HEK293 (cell line): ENCODE results near the gene KDM6A.

ENCODE experiments used
- CTCF ChIA-PET: fragments of 350-600 bp; formaldehyde crosslinking; extraction: SDS; loops from one replicate; lab custom pipeline; 2021; ENCODE audit warnings: antibody characterized with exemption; lab: Yijun Ruan, JAX
- POLR2A ChIA-PET: fragments of 300-600 bp; formaldehyde crosslinking; extraction: SDS; loops from one replicate; lab custom pipeline; 2020; ENCODE audit warnings: antibody characterized with exemption, inconsistent platforms; lab: Yijun Ruan, JAX
- H3K27ac ChIP-seq: fragments of 200-500 bp; sonication (Bioruptor generic); 2 replicates; pipeline ENCODE4 v1.5.1; 2014; ENCODE audit warnings: low read depth, low read length, control low read depth, inconsistent platforms; ENCODE audit errors: extremely low read depth
- H3K36me3 ChIP-seq, 2 experiments: fragments of 200-500 bp in 1 of 2; sonication (Bioruptor generic) in 1 of 2; 1 replicate in 1 of 2; 2 replicates in 1 of 2; pipeline ENCODE4 v1.5.1; 2014 to 2017; ENCODE audit warnings: inconsistent platforms in 2 of 2, low read length in 2 of 2; ENCODE audit not compliant: control insufficient read depth in 2 of 2, insufficient read depth in 1 of 2
- H3K4me1 ChIP-seq: fragments of 200-500 bp; sonication (Bioruptor generic); 2 replicates; pipeline ENCODE4 v1.5.1; 2014; ENCODE audit warnings: mild to moderate bottlenecking, low read length, inconsistent platforms; ENCODE audit not compliant: control insufficient read depth, insufficient read depth
- H3K4me3 ChIP-seq: 2 replicates; pipeline ENCODE4 v1.5.1; 2011; ENCODE audit warnings: low read depth, mild to moderate bottlenecking, control low read depth, low read length, moderate library complexity
- H3K9me3 ChIP-seq: fragments of 200-500 bp; sonication (Bioruptor generic); 2 replicates; pipeline ENCODE4 v1.5.1; 2014; ENCODE audit warnings: low read depth, low read length, inconsistent platforms; ENCODE audit not compliant: control insufficient read depth, insufficient read depth
- ATF2 ChIP-seq: fragments of 450-650 bp; formaldehyde crosslinking; IDR thresholded peaks from 2 replicates; pipeline ENCODE4 v1.5.1; 2016; ENCODE audit warnings: missing biosample characterization, missing genetic modification characterization, low read depth
- FEZF1 ChIP-seq: fragments of 450-650 bp; formaldehyde crosslinking; IDR thresholded peaks from 2 replicates; pipeline ENCODE4 v1.5.1; 2016; ENCODE audit warnings: missing biosample characterization, missing genetic modification characterization
- IKZF3 ChIP-seq: fragments of 450-650 bp; IDR thresholded peaks from 2 replicates; pipeline ENCODE4 v1.5.0; 2018; ENCODE audit warnings: missing biosample characterization, mild to moderate bottlenecking, missing genetic modification characterization, moderate library complexity
- REPIN1 ChIP-seq: fragments of 450-650 bp; formaldehyde crosslinking; IDR thresholded peaks from 2 replicates; pipeline ENCODE4 v1.5.1; 2017; ENCODE audit warnings: missing biosample characterization, missing genetic modification characterization, low read depth
- REST ChIP-seq: fragments of 450-650 bp; formaldehyde crosslinking; IDR thresholded peaks from 2 replicates; pipeline ENCODE4 v1.5.1; 2016; ENCODE audit warnings: missing biosample characterization, missing genetic modification characterization
- TRIM28 ChIP-seq: IDR thresholded peaks from 2 replicates; pipeline ENCODE4 v1.6.1; 2011; ENCODE audit warnings: low read length, control low read depth, borderline replicate concordance
- ZBTB48 ChIP-seq: fragments of 450-650 bp; formaldehyde crosslinking; IDR thresholded peaks from 2 replicates; pipeline ENCODE4 v1.5.1; 2016; ENCODE audit warnings: missing biosample characterization, missing genetic modification characterization
- ZIC2 ChIP-seq: fragments of 450-650 bp; formaldehyde crosslinking; IDR thresholded peaks from 2 replicates; pipeline ENCODE4 v1.5.1; 2016; ENCODE audit warnings: missing biosample characterization, missing genetic modification characterization
- ZNF140 ChIP-seq: fragments of 450-650 bp; formaldehyde crosslinking; IDR thresholded peaks from 2 replicates; pipeline ENCODE4 v1.5.1; 2016; ENCODE audit warnings: missing biosample characterization, missing genetic modification characterization
- ZNF146 ChIP-seq: fragments of 450-650 bp; formaldehyde crosslinking; IDR thresholded peaks from 2 replicates; pipeline ENCODE4 v1.5.1; 2016; ENCODE audit warnings: missing biosample characterization, missing genetic modification characterization
- ZNF16 ChIP-seq: fragments of 450-650 bp; formaldehyde crosslinking; IDR thresholded peaks from 2 replicates; pipeline ENCODE4 v1.5.1; 2016; ENCODE audit warnings: low read depth, missing biosample characterization, missing genetic modification characterization
- ZNF174 ChIP-seq: fragments of 450-650 bp; formaldehyde crosslinking; IDR thresholded peaks from 2 replicates; pipeline ENCODE4 v1.5.0; 2017; ENCODE audit warnings: missing biosample characterization, mild to moderate bottlenecking, missing genetic modification characterization
- ZNF248 ChIP-seq: fragments of 450-650 bp; formaldehyde crosslinking; IDR thresholded peaks from 2 replicates; pipeline ENCODE4 v1.5.1; 2017; ENCODE audit warnings: missing biosample characterization, missing genetic modification characterization
- ZNF366 ChIP-seq: fragments of 450-650 bp; formaldehyde crosslinking; conservative IDR thresholded peaks from 2 replicates; pipeline ENCODE4 v1.5.1; 2016; ENCODE audit warnings: missing biosample characterization, missing genetic modification characterization
- ZNF514 ChIP-seq: fragments of 450-650 bp; formaldehyde crosslinking; IDR thresholded peaks from 2 replicates; pipeline ENCODE4 v1.5.1; 2016; ENCODE audit warnings: missing biosample characterization, missing genetic modification characterization
- ZNF747 ChIP-seq: fragments of 450-650 bp; formaldehyde crosslinking; IDR thresholded peaks from 2 replicates; pipeline ENCODE4 v1.5.1; 2016; ENCODE audit warnings: missing biosample characterization, missing genetic modification characterization
- ZNF768 ChIP-seq: fragments of 450-650 bp; formaldehyde crosslinking; IDR thresholded peaks from 2 replicates; pipeline ENCODE4 v1.5.1; 2018; ENCODE audit warnings: missing biosample characterization, mild to moderate bottlenecking, missing genetic modification characterization
- ZNF777 ChIP-seq: fragments of 450-650 bp; formaldehyde crosslinking; IDR thresholded peaks from 2 replicates; pipeline ENCODE4 v1.5.1; 2017; ENCODE audit warnings: missing biosample characterization, missing genetic modification characterization, borderline replicate concordance
- ZNF785 ChIP-seq: fragments of 450-650 bp; formaldehyde crosslinking; IDR thresholded peaks from 2 replicates; pipeline ENCODE4 v1.5.1; 2016; ENCODE audit warnings: missing biosample characterization, missing genetic modification characterization
- ZNF791 ChIP-seq: fragments of 450-650 bp; formaldehyde crosslinking; IDR thresholded peaks from 2 replicates; pipeline ENCODE4 v1.5.1; 2016; ENCODE audit warnings: missing biosample characterization, missing genetic modification characterization
- ZSCAN4 ChIP-seq: fragments of 450-650 bp; formaldehyde crosslinking; IDR thresholded peaks from 2 replicates; pipeline ENCODE4 v1.5.1; 2017; ENCODE audit warnings: missing biosample characterization, missing genetic modification characterization
- TF ChIP-seq, protein P1 (sequence below): fragments of 450-650 bp; formaldehyde crosslinking; IDR thresholded peaks from 2 replicates; pipeline ENCODE4 v1.5.1; 2016; ENCODE audit warnings: missing biosample characterization, missing genetic modification characterization
- TF ChIP-seq, protein P2 (sequence below): fragments of 450-650 bp; formaldehyde crosslinking; IDR thresholded peaks from 2 replicates; pipeline ENCODE4 v1.5.1; 2016; ENCODE audit warnings: missing biosample characterization, missing genetic modification characterization, low read depth

The KDM6A gene

GRCh38 chrX:45150821-45151220, 277.8 kb downstream of the KDM6A start (continued):
- TF ChIP-seq, protein P1, sequence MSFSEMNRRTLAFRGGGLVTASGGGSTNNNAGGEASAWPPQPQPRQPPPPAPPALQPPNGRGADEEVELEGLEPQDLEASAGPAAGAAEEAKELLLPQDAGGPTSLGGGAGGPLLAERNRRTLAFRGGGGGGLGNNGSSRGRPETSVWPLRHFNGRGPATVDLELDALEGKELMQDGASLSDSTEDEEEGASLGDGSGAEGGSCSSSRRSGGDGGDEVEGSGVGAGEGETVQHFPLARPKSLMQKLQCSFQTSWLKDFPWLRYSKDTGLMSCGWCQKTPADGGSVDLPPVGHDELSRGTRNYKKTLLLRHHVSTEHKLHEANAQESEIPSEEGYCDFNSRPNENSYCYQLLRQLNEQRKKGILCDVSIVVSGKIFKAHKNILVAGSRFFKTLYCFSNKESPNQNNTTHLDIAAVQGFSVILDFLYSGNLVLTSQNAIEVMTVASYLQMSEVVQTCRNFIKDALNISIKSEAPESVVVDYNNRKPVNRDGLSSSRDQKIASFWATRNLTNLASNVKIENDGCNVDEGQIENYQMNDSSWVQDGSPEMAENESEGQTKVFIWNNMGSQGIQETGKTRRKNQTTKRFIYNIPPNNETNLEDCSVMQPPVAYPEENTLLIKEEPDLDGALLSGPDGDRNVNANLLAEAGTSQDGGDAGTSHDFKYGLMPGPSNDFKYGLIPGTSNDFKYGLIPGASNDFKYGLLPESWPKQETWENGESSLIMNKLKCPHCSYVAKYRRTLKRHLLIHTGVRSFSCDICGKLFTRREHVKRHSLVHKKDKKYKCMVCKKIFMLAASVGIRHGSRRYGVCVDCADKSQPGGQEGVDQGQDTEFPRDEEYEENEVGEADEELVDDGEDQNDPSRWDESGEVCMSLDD (tag by site-specific recombination) = no peak
- TF ChIP-seq TRIM28 = no peak
- no peak for TF ChIP-seq ZNF777 (tag by site-specific recombination)
- TF ChIP-seq ZSCAN4 (tag by site-specific recombination) = no peak
- TF ChIP-seq ZIC2 (tag by site-specific recombination) = no peak
- TF ChIP-seq ZNF514 = no peak
- no peak for TF ChIP-seq ZNF791
- TF ChIP-seq REPIN1 (tag by site-specific recombination) = no peak

DNA sequence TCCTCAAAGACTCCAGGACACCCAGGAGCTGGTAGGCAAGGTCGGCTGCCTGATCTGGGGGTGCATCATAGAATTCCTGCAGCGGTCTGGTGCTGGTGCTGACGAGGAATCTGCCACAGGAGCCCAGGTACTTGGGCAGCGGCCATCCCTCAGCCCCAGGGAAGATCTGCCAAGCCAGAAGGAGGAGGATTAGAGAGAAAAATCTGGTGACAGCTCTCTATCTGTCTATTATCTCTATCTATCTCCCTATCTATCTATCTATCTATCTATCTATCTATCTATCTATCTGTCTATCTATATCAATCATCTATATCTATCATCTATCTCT, 281.0 kb downstream of the KDM6A start:
- no peaks in the 10 kb centered on the region for H3K9me3 ChIP-seq
- no peaks in the 10 kb centered on the region for H3K36me3 ChIP-seq
- POLR2A ChIA-PET = no interaction called here
- CTCF ChIA-PET = no interaction called here
- H3K27ac ChIP-seq = no peak overlapping the region
- H3K4me3 ChIP-seq = no peak overlapping the region
- no peaks in the 10 kb centered on the region for H3K4me1 ChIP-seq
- TF ChIP-seq ZNF248 (tag by site-specific recombination) (no peak), REST (tag by site-specific recombination) (no peak), ZNF785 (tag by site-specific recombination) (no peak), ZNF768 (tag by site-specific recombination) (no peak), ZNF747 (tag by site-specific recombination) (no peak), ZNF146 (tag by site-specific recombination) (no peak), ZNF366 (tag by site-specific recombination) (no peak), FEZF1 (tag by site-specific recombination) (no peak), ZNF16 (tag by site-specific recombination) (no peak), ATF2 (tag by site-specific recombination) (no peak), IKZF3 (tag by site-specific recombination) (no peak), ZBTB48 (no peak), ZNF174 (tag by site-specific recombination) (no peak), ZNF140 (tag by site-specific recombination) (no peak)
- TF ChIP-seq, protein P2, sequence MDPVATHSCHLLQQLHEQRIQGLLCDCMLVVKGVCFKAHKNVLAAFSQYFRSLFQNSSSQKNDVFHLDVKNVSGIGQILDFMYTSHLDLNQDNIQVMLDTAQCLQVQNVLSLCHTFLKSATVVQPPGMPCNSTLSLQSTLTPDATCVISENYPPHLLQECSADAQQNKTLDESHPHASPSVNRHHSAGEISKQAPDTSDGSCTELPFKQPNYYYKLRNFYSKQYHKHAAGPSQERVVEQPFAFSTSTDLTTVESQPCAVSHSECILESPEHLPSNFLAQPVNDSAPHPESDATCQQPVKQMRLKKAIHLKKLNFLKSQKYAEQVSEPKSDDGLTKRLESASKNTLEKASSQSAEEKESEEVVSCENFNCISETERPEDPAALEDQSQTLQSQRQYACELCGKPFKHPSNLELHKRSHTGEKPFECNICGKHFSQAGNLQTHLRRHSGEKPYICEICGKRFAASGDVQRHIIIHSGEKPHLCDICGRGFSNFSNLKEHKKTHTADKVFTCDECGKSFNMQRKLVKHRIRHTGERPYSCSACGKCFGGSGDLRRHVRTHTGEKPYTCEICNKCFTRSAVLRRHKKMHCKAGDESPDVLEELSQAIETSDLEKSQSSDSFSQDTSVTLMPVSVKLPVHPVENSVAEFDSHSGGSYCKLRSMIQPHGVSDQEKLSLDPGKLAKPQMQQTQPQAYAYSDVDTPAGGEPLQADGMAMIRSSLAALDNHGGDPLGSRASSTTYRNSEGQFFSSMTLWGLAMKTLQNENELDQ (tag by site-specific recombination) = no peak
